ENCODE measurements around the gene IPP.

Gene IPP

GRCh38 chr1:45789601-45790000, 39.1 kb upstream of the IPP start:
- Histone ChIP-seq H3K9me3 (no peaks in the 10 kb centered on the region), H3K4me1 (ENCODE audit: control insufficient read depth in 1 of 2, insufficient read depth in 1 of 2, low read depth in 1 of 2, low read length in 1 of 2) (peaks cover 0 to 6% of the 10 kb centered on the region in 2 experiments), H3K27me3 (peaks cover 10% of the 10 kb centered on the region), H3K36me3 (no peaks in the 10 kb centered on the region), H3K27ac (no peak overlapping the region), H3K4me3 (ENCODE audit: low read depth in 1 of 2, low read length in 1 of 2) (no peak overlapping the region)
- TF ChIP-seq CTCF (IDR thresholded peaks at IDR 0.05): no peak

- no peak overlapping the region for H3K4me3 ChIP-seq (ENCODE audit: low read depth in 1 of 2, low read length in 1 of 2)
- no peak for TF ChIP-seq CTCF (IDR thresholded peaks at IDR 0.05)
- peaks cover 0 to 6% of the 10 kb centered on the region in 2 experiments for H3K4me1 ChIP-seq (ENCODE audit: control insufficient read depth in 1 of 2, insufficient read depth in 1 of 2, low read depth in 1 of 2, low read length in 1 of 2)
These were observed 37.5 kb upstream of the IPP start for GRCh38 chr1:45787905-45788304.

GRCh38 chr1:45785583-45785982, 35.1 kb upstream of the IPP start:
- Histone ChIP-seq H3K27me3 (peaks cover 24% of the 10 kb centered on the region), H3K9me3 (no peaks in the 10 kb centered on the region), H3K27ac (no peak overlapping the region), H3K4me1 (ENCODE audit: control insufficient read depth in 1 of 2, insufficient read depth in 1 of 2, low read depth in 1 of 2, low read length in 1 of 2) (peaks cover 0 to 6% of the 10 kb centered on the region in 2 experiments), H3K4me3 (ENCODE audit: low read depth in 1 of 2, low read length in 1 of 2) (no peak overlapping the region), H3K36me3 (no peaks in the 10 kb centered on the region)
- no peak for TF ChIP-seq CTCF (IDR thresholded peaks at IDR 0.05)

More at GRCh38 chr1:45787905-45788304, 37.5 kb upstream of the IPP start:
- Histone ChIP-seq H3K9me3 (no peaks in the 10 kb centered on the region), H3K36me3 (no peaks in the 10 kb centered on the region), H3K27ac (no peak overlapping the region), H3K27me3 (peaks cover 6% of the 10 kb centered on the region)

GRCh38 chr1:45775794-45776193, 25.3 kb upstream of the IPP start:
- H3K4me3 ChIP-seq (ENCODE audit: low read depth in 1 of 2, low read length in 1 of 2): no peak overlapping the region
- H3K4me1 ChIP-seq (ENCODE audit: control insufficient read depth in 1 of 2, insufficient read depth in 1 of 2, low read depth in 1 of 2, low read length in 1 of 2): no peaks in the 10 kb centered on the region
- H3K36me3 ChIP-seq: no peaks in the 10 kb centered on the region
- no peaks in the 10 kb centered on the region for H3K9me3 ChIP-seq
- TF ChIP-seq CTCF (IDR thresholded peaks at IDR 0.05): no peak
- peaks cover 5% of the 10 kb centered on the region for H3K27me3 ChIP-seq
- H3K27ac ChIP-seq: no peak overlapping the region

GRCh38 chr1:45772971-45773370, 22.5 kb upstream of the IPP start:
- Histone ChIP-seq H3K4me3 (ENCODE audit: low read depth in 1 of 2, low read length in 1 of 2) (no peak overlapping the region), H3K27ac (no peak overlapping the region), H3K36me3 (no peaks in the 10 kb centered on the region), H3K4me1 (ENCODE audit: control insufficient read depth in 1 of 2, insufficient read depth in 1 of 2, low read depth in 1 of 2, low read length in 1 of 2) (no peaks in the 10 kb centered on the region), H3K27me3 (no peaks in the 10 kb centered on the region), H3K9me3 (no peaks in the 10 kb centered on the region)
- TF ChIP-seq CTCF (IDR thresholded peaks at IDR 0.05): no peak
